ENCODE data around the gene BTBD9.

DNA sequence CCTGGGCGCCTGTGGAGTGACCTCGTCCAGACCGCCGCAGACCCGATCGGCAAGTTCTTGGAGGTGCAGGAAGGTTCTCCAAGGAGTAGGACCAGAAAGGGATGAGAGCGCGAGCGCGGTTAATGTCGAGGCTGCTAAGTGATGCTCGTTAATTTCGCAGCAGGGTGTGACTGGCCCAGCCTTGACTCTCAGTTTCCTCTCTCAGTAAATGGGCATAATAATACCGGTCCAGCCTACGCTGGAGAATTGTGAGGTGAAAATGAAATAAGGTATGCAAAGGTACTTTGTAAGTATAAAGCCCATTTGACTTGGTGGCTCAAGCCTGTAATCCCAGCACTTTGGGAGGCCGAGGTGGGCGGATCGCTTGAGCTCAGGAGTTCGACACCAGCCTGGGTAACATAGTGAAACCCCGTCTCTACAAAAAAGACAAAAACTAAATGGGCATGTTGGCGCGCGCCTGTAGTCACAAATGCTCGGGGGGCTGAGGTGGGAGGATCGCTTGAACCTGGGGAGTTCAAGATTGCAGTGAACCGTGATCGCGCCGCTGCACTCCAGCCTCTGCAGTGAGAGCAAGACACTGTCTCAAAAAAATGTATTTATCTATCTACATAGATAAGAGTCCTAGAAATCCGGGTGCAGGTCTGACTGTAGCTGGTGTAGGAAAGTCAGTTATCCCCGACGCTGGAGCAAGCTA, 634 bp upstream of the BTBD9 start:
- TF ChIP-seq, protein P1, sequence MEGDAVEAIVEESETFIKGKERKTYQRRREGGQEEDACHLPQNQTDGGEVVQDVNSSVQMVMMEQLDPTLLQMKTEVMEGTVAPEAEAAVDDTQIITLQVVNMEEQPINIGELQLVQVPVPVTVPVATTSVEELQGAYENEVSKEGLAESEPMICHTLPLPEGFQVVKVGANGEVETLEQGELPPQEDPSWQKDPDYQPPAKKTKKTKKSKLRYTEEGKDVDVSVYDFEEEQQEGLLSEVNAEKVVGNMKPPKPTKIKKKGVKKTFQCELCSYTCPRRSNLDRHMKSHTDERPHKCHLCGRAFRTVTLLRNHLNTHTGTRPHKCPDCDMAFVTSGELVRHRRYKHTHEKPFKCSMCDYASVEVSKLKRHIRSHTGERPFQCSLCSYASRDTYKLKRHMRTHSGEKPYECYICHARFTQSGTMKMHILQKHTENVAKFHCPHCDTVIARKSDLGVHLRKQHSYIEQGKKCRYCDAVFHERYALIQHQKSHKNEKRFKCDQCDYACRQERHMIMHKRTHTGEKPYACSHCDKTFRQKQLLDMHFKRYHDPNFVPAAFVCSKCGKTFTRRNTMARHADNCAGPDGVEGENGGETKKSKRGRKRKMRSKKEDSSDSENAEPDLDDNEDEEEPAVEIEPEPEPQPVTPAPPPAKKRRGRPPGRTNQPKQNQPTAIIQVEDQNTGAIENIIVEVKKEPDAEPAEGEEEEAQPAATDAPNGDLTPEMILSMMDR (conservative IDR thresholded peaks at IDR 0.05) = no peak
- no peak for TF ChIP-seq EZH2 (IDR thresholded peaks at IDR 0.05; ENCODE audit: low read depth)

Data from PC-9 (cell line).